Measurements from ENCODE around the gene BCL7A. TPM values are rescaled to one million over a fixed set of nuclear protein-coding genes. Genes with fewer than 3 reads are reported as not detected.
"Not testable (repeated sequence)": the region's sequence is repeated elsewhere in the genome, so short reads cannot be mapped to it uniquely, and the experiment has no call there.

The BCL7A gene
- total and polyA plus RNA-seq, 7 donors = 3.6 to 14.3 (median 11.3) TPM

DNA sequence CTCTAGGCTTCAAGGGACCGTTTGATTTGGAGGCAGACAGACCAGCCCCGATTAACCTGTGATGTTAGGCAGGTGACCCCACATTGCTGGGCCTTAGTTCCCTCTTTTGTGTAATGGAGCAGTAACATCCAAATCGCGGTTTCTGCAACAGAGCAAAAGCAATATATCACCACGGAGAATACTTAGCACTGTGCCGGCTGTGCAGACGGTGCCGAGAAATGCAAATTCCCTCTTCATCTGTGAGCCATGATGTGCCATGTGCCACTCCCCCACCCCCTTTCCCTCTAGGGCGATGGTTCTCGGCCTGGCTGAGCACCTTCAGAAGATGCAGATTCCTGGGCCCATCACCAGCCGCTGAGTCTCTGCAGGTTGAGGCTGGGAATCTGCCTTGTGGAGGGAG is 10.9 kb downstream of the BCL7A start:
- DNase-seq (no peak), ATAC-seq (no peak)
- Histone ChIP-seq H3K4me1 (peaks cover 31% of the 10 kb centered on the region), H3K27ac (no peak overlapping the region), H3K9me3 (no peaks in the 10 kb centered on the region), H3K36me3 (ENCODE audit: insufficient read depth in 1 of 2, low read depth in 1 of 2) (peaks cover 0 to 26% of the 10 kb centered on the region in 2 donors), H3K4me3 (no peak overlapping the region), H3K27me3 (ENCODE audit: insufficient read depth in 3 of 3, low read length in 2 of 3) (no peaks in the 10 kb centered on the region)
- intact Hi-C loops (cut with DNase I) = no loop called here
- TF ChIP-seq, protein P1, sequence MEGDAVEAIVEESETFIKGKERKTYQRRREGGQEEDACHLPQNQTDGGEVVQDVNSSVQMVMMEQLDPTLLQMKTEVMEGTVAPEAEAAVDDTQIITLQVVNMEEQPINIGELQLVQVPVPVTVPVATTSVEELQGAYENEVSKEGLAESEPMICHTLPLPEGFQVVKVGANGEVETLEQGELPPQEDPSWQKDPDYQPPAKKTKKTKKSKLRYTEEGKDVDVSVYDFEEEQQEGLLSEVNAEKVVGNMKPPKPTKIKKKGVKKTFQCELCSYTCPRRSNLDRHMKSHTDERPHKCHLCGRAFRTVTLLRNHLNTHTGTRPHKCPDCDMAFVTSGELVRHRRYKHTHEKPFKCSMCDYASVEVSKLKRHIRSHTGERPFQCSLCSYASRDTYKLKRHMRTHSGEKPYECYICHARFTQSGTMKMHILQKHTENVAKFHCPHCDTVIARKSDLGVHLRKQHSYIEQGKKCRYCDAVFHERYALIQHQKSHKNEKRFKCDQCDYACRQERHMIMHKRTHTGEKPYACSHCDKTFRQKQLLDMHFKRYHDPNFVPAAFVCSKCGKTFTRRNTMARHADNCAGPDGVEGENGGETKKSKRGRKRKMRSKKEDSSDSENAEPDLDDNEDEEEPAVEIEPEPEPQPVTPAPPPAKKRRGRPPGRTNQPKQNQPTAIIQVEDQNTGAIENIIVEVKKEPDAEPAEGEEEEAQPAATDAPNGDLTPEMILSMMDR (IDR thresholded peaks at IDR 0.05) = no peak
- WGBS, 3 donors = 84 to 93% (median 87%) methylated on average over 11 of the region's 11 CpGs

- Histone ChIP-seq H3K36me3 (ENCODE audit: insufficient read depth in 1 of 2, low read depth in 1 of 2) (peaks cover 0 to 43% of the 10 kb centered on the region in 2 donors), H3K4me1 (peaks cover 5% of the 10 kb centered on the region), H3K27ac (no peak overlapping the region), H3K4me3 (no peak overlapping the region), H3K9me3 (no peaks in the 10 kb centered on the region), H3K27me3 (ENCODE audit: insufficient read depth in 3 of 3, low read length in 2 of 3) (no peaks in the 10 kb centered on the region)
- DNase-seq (no peak), ATAC-seq (peak in 1 of 4 donors; percentile 41)
- intact Hi-C loops (cut with DNase I) = no loop called here
- TF ChIP-seq, protein P1 (IDR thresholded peaks at IDR 0.05) = no peak
- 34 to 41% (median 40%) methylated on average over 8 of the region's 8 CpGs for WGBS, 3 donors
These were observed 13.6 kb downstream of the BCL7A start for GRCh38 chr12:122035292-122035691.

DNA sequence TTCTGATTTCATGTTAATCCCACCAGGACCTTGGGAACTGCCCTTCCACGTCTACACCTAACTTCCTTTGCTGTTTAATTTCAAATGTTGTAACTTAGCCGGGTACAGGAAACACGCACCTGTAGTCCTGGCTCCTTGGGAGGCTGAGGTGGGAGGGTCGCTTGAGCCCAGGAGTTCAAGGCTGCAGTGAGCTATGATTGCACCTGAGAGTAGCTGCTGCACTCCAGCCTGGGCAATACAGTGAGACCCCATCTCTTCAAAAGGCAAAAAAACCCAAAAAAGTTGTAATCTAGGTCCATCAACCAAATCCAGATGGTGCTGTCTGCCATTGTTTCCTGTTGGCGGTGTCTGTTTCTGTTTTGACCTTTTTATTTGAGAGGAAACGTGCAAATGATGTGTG is 14.5 kb downstream of the BCL7A start:
- Histone ChIP-seq H3K36me3 (ENCODE audit: insufficient read depth in 1 of 2, low read depth in 1 of 2) (peaks cover 0 to 43% of the 10 kb centered on the region in 2 donors), H3K9me3 (no peaks in the 10 kb centered on the region), H3K27me3 (ENCODE audit: insufficient read depth in 3 of 3, low read length in 2 of 3) (no peaks in the 10 kb centered on the region), H3K4me1 (no peaks in the 10 kb centered on the region), H3K4me3 (no peak overlapping the region), H3K27ac (no peak overlapping the region)
- no peak for DNase-seq
- TF ChIP-seq, protein P1 (IDR thresholded peaks at IDR 0.05) = no peak
- intact Hi-C loops (cut with DNase I) = no loop called here
- no peak for ATAC-seq
- WGBS, 3 donors = 91 to 92% (median 92%) methylated on average over 6 of the region's 6 CpGs

DNA sequence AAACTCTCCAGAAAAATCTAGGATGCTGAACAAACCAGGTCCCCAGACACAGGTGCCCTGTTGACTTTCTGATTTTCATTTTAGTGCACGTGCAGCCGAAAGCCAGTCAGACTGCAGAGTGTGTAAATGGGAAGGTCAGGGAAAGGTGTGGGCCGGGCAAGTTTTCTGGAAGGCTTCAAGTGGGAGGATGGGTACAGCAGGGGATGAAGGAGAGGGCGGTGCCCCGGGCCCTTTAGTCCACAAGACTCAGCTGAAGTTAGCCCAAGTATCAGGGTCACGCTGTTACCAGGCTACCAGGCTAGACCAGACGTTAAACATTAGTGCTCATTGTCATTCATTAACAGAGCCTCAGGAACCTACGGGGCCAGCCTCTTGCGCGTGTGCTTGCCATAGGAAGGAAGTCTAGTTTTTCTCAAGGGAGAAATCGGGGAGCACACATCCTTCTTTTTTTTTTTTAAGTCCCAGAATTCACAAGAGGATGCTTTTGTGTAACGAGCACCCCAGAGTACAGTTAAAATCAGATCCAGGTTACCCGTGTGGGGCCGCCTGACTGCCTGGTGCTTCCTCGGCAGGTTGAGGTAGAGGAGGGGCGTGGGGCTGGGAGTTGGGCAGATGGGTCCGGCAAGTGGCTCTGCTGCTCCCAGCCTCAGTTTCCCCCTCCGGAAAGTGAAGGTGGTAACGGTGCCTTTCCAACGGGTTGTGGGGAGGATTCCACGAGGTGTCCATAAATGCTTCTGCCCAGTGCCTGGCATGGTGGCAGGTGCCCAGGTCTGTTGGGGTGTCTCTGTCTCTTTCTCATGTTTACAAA is 19.1 kb downstream of the BCL7A start:
- intact Hi-C loops (cut with DNase I) = no loop called here
- Histone ChIP-seq H3K36me3 (ENCODE audit: insufficient read depth in 1 of 2, low read depth in 1 of 2) (peaks cover 0 to 64% of the 10 kb centered on the region in 2 donors), H3K4me1 (no peaks in the 10 kb centered on the region), H3K9me3 (no peaks in the 10 kb centered on the region), H3K4me3 (no peak overlapping the region), H3K27me3 (ENCODE audit: insufficient read depth in 3 of 3, low read length in 2 of 3) (no peaks in the 10 kb centered on the region), H3K27ac (no peak overlapping the region)
- TF ChIP-seq, protein P1 (IDR thresholded peaks at IDR 0.05) = no peak
- DNase-seq (no peak), ATAC-seq (no peak)
- WGBS, 3 donors = 85% methylated on average over 21 of the region's 21 CpGs

DNA sequence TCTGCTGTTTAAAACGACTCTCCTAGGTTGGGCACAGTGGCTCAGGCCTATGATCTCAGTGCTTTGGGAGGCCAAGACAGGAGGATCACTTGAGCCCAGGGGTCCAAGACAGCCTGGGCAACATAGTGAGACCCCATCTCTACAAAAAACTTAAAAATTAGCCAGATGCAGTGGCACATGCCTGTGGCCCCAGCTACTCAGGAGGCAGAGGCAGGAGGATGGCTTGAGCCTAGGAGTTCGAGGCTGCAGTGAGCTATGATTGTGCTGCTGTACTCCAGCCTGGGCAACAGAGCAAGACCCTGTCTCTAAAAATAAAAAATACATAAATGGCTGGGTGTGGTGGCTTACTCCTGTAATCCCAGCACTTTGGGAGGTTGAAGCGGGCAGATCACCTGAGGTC is 19.8 kb downstream of the BCL7A start:
- H3K27ac ChIP-seq; intact Hi-C loops (cut with DNase I); H3K9me3 ChIP-seq; H3K4me3 ChIP-seq; ATAC-seq; DNase-seq; H3K27me3 ChIP-seq (ENCODE audit: insufficient read depth in 3 of 3, low read length in 2 of 3); H3K4me1 ChIP-seq: not testable (repeated sequence)
- 90 to 97% (median 95%) methylated on average over 3 of the region's 3 CpGs for WGBS, 3 donors
- peaks cover 0 to 64% of the 10 kb centered on the region in 2 donors for H3K36me3 ChIP-seq (ENCODE audit: insufficient read depth in 1 of 2, low read depth in 1 of 2)
